ENCODE results near the gene MLXIP.
"Not testable (repeated sequence)": the region's sequence is repeated elsewhere in the genome, so short reads cannot be mapped to it uniquely, and the experiment has no call there.

MLXIP gene, protein sequence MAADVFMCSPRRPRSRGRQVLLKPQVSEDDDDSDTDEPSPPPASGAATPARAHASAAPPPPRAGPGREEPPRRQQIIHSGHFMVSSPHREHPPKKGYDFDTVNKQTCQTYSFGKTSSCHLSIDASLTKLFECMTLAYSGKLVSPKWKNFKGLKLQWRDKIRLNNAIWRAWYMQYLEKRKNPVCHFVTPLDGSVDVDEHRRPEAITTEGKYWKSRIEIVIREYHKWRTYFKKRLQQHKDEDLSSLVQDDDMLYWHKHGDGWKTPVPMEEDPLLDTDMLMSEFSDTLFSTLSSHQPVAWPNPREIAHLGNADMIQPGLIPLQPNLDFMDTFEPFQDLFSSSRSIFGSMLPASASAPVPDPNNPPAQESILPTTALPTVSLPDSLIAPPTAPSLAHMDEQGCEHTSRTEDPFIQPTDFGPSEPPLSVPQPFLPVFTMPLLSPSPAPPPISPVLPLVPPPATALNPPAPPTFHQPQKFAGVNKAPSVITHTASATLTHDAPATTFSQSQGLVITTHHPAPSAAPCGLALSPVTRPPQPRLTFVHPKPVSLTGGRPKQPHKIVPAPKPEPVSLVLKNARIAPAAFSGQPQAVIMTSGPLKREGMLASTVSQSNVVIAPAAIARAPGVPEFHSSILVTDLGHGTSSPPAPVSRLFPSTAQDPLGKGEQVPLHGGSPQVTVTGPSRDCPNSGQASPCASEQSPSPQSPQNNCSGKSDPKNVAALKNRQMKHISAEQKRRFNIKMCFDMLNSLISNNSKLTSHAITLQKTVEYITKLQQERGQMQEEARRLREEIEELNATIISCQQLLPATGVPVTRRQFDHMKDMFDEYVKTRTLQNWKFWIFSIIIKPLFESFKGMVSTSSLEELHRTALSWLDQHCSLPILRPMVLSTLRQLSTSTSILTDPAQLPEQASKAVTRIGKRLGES

DNA sequence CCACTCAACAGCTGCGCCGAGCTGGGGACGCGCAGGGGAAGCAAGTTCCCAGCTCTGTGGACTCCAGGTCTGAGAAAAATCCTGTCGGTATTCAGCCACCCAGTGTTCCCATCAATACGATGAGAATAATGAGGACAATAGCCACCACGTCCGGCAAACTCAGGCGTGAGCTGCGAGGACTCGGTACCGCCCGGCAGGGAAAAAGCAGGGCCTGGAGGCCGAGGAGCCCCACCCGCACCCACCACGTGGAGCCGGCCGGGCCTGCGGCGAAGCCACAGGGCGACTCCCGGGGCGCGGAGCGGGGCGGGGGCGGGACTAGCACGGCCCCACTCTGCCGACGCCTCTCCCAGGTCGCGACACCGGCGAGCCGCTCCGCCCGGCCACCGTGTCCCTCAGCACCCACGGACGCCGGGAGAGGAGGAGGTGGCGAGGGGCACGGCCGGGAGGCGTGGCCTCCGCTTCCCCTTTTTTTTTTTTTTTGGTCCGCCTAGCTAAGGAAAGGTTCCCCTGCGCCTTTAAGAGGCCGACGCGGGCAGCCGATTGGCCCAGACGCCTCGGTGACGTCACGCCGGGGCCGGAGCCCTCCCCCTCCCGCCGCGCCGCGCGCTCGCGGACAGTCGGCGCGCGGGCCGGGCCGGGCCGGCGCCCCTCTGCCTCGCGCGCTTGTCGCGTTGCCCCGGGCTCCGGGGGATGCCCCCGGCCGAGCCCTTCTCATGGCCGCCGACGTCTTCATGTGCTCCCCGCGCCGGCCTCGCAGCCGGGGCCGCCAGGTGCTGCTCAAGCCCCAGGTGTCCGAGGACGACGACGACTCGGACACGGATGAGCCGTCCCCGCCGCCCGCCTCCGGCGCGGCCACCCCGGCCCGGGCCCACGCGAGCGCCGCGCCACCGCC is at the start of gene MLXIP:
Gene MLXIP (plus strand): TSS at position 616 of the 892 bp plus-strand sequence. CDS start 98 bp downstream, at position 714.
- peak; percentile 95 for DNase-seq (ENCODE audit: low read depth, low spot score)

GRCh38 chr12:122028905-122029560 is 49.5 kb upstream of the MLXIP start:
- no peak for DNase-seq (ENCODE audit: low read depth, low spot score)

- peak; percentile 23 for DNase-seq (ENCODE audit: low read depth, low spot score)
Observed at GRCh38 chr12:122029620-122030423, 48.7 kb upstream of the MLXIP start.

DNA sequence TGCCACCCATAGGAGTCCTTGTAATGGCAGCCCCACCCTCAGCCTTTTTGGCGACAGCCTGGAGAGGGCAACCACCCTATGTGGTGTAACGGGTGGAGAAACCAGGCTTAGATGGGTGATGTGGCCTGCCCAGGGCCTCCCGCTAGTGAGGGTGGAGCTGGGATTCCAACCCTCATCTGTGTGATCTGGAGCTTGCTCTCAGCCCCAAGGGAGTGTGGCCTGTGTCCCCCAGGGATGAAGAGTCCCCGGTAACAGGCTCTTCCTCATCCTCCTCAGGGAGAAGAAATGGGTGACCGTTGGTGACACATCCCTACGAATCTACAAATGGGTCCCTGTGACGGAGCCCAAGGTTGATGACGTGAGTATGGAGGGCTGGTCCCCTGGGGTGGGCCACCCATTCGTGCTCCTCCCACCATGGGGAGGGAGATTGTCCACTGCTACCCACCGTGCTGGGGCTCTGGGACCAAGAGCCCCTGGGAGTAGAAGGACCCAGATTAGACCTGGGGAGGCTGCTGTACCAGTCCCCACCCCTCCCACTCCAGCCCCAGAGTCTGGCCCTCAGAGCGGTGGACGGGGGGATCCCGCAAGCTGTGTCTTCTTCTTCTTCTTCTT is 48.0 kb upstream of the MLXIP start:
- DNase-seq (ENCODE audit: low read depth, low spot score) = no peak

DNA sequence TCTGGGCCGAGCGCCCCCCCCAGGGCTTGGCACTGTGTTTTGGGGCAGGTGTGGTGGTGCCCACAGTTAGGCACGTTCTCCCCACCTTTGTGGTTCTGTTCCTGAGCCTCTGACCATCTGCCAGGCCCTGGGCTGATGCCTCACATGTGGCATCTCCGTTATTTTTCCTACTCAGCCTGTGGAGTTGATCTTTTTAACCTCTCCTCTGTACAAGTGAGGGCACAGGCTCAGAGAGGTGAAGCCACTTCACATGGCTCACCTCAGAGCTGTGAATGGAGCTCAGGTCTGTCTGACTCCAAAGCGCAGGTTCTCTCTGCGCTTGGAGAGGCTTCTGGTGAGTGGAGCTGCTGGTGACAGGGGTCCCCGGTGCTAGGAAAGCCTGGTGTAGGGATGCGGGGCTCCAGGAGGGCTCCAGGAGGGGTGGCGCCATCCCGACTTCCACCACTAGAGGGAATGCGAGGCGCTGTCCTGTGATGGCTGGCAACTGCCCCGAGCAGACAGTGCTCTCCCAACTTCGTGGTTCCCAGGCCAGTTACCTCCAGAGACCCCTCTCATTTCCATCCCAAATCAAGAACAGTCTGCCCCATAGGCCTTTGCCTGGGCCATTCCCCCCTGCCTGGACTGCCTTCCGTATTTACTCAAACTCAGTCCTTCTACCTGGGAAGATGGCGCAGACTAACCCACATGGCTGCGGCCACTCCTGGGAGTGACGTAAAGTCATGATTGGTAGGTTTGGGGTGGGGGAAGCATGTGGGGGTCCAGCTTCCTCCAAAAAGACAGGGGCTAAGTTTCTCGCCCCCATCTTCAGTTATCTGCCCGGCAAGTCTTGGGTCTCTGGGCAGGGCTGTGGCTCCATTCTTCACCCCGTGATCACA is 47.0 kb upstream of the MLXIP start:
- peak; percentile 82 for DNase-seq (ENCODE audit: low read depth, low spot score)

GRCh38 chr12:122032580-122032979 is 46.0 kb upstream of the MLXIP start:
- DNase-seq (ENCODE audit: low read depth, low spot score) = no peak

DNA sequence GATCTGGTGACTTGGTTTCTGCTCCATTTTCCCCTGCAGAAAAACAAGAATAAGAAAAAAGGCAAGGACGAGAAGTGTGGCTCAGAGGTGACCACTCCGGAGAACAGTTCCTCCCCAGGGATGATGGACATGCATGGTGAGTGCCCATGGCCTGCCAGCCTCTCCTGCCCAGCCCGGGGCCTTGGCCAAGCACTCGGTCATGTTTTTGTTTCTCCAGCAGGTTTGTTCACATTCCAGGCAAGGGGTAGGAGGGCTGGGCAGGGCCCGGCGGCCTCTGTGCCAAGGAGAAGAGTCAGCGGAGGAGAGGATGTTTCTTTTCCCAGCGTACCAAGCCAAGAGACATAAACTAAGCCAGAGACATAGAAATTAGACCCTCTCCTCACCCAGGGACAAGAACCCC is 43.3 kb upstream of the MLXIP start:
- DNase-seq (ENCODE audit: low read depth, low spot score) = no peak

DNA sequence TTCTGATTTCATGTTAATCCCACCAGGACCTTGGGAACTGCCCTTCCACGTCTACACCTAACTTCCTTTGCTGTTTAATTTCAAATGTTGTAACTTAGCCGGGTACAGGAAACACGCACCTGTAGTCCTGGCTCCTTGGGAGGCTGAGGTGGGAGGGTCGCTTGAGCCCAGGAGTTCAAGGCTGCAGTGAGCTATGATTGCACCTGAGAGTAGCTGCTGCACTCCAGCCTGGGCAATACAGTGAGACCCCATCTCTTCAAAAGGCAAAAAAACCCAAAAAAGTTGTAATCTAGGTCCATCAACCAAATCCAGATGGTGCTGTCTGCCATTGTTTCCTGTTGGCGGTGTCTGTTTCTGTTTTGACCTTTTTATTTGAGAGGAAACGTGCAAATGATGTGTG is 42.4 kb upstream of the MLXIP start:
- no peak for DNase-seq (ENCODE audit: low read depth, low spot score)

DNA sequence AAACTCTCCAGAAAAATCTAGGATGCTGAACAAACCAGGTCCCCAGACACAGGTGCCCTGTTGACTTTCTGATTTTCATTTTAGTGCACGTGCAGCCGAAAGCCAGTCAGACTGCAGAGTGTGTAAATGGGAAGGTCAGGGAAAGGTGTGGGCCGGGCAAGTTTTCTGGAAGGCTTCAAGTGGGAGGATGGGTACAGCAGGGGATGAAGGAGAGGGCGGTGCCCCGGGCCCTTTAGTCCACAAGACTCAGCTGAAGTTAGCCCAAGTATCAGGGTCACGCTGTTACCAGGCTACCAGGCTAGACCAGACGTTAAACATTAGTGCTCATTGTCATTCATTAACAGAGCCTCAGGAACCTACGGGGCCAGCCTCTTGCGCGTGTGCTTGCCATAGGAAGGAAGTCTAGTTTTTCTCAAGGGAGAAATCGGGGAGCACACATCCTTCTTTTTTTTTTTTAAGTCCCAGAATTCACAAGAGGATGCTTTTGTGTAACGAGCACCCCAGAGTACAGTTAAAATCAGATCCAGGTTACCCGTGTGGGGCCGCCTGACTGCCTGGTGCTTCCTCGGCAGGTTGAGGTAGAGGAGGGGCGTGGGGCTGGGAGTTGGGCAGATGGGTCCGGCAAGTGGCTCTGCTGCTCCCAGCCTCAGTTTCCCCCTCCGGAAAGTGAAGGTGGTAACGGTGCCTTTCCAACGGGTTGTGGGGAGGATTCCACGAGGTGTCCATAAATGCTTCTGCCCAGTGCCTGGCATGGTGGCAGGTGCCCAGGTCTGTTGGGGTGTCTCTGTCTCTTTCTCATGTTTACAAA is 37.8 kb upstream of the MLXIP start:
- no peak for DNase-seq (ENCODE audit: low read depth, low spot score)

DNA sequence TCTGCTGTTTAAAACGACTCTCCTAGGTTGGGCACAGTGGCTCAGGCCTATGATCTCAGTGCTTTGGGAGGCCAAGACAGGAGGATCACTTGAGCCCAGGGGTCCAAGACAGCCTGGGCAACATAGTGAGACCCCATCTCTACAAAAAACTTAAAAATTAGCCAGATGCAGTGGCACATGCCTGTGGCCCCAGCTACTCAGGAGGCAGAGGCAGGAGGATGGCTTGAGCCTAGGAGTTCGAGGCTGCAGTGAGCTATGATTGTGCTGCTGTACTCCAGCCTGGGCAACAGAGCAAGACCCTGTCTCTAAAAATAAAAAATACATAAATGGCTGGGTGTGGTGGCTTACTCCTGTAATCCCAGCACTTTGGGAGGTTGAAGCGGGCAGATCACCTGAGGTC is 37.1 kb upstream of the MLXIP start:
- not testable (repeated sequence) for DNase-seq (ENCODE audit: low read depth, low spot score)

DNA sequence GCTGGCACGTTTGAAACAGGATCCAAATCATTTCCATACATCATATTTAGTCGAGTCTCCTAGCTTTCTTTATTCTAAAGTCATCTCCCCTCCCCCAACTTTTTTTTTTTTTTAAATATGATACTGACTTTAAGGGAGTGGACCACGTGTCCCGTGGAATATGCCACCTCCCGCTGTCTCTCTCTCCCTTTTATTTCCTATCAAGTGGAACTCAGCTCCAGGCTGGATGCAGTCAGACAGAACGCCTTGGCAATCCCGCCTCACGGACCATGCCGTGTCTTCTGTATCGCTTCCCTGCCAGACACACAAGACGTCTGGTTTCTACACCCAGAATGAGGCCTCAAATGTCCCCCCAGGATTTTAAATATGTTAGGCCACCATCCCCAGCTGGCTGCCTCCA is 35.6 kb upstream of the MLXIP start:
- DNase-seq (ENCODE audit: low read depth, low spot score) = no peak

DNA sequence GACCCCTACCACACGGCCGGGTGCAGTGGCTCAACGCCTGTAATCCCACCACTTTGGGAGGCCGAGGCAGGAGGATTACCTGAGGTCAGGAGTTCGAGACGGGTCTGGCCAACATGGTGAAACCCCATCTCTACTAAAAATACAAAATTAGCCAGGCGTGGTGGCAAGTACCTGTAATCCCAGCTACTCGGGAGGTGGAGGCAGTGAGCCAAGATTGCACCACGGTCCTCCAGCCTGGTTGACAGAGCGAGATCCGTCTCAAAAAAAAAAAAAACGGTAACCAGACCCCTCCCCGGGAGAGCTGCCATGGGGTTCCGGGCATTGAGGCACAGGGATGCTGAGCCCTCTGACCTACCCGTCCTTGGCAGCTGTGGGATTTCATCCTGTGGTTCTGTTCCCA is 35.1 kb upstream of the MLXIP start:
- DNase-seq (ENCODE audit: low read depth, low spot score) = no peak

- no peak for DNase-seq (ENCODE audit: low read depth, low spot score)
Observed at GRCh38 chr12:122045262-122045661, 33.3 kb upstream of the MLXIP start.

GRCh38 chr12:122046145-122046544 is 32.4 kb upstream of the MLXIP start:
- DNase-seq (ENCODE audit: low read depth, low spot score) = no peak

DNA sequence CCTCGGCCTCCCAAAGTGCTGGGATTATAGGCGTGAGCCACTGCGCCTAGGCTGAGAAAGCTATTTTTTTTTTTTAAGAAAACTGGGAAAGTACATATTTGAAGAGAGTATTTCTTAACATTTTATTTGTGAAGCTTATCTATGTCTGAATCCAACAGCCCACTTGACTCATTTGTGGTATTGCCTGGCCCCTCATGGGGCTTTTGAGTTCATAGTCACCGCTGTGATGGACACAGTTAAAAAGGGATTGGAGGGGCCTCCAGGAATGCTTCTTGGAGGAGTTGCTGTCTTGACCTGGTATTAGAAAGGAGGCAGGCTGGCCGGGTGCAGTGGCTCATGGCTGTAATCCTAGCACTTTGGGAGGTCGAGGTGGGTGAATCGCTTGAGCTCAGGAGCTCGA is 30.4 kb upstream of the MLXIP start:
- DNase-seq (ENCODE audit: low read depth, low spot score) = no peak

DNA sequence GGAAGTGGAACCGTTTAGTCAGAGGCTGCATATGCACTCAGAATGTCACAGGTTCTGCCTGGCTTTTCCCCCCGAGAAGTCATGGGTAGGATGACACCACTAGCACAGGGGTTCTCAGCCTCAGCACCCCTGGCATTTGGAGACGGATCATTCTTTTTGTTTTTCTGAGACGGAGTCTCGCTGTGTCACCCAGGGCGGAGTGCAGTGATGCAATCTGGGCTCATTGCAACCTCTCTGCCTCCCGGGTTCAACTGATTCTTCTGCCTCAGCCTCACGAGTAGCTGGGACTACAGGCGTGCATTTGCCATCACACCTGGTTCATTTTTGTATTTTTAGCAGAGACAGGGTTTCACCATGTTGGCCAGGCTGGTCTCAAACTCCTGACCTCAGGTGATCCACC is 28.7 kb upstream of the MLXIP start:
- DNase-seq (ENCODE audit: low read depth, low spot score) = no peak

DNA sequence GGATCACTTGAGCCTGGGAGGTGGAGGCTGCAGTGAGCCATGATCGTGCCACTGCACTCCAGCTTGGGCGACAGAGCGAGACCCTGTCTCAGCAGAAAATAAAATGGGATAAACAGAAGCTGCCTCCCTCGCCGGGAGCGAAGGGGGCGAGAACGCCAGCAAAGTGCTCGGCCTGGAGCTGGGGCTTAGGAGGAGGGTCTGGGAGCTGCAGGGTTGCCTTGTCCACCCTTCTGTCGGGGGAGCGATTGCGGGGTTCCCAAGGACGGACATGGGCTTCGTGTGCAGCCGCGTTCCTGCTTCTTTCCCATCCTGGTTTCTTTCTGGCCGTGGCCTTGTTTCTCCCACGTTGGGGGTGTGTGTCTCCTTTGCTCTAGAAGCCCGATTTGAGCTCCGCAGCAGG is 27.9 kb upstream of the MLXIP start:
- DNase-seq (ENCODE audit: low read depth, low spot score) = no peak

All from ELF-1 (cell line).